MM.1S (cell line): ENCODE results near the gene PIGC.

Source experiments
- EZH2phosphoT487 ChIP-seq: fragments of 300-600 bp; sonication (generic); IDR thresholded peaks from 2 replicates; pipeline ENCODE4 v1.6.1; 2018; ENCODE audit warnings: antibody characterized with exemption, low read length
- TF ChIP-seq, protein P1 (sequence below): fragments of 300-600 bp; sonication (generic); IDR thresholded peaks from 2 replicates; pipeline ENCODE4 v1.5.1; 2016; ENCODE audit warnings: antibody characterized with exemption, low read length, mixed read lengths

DNA sequence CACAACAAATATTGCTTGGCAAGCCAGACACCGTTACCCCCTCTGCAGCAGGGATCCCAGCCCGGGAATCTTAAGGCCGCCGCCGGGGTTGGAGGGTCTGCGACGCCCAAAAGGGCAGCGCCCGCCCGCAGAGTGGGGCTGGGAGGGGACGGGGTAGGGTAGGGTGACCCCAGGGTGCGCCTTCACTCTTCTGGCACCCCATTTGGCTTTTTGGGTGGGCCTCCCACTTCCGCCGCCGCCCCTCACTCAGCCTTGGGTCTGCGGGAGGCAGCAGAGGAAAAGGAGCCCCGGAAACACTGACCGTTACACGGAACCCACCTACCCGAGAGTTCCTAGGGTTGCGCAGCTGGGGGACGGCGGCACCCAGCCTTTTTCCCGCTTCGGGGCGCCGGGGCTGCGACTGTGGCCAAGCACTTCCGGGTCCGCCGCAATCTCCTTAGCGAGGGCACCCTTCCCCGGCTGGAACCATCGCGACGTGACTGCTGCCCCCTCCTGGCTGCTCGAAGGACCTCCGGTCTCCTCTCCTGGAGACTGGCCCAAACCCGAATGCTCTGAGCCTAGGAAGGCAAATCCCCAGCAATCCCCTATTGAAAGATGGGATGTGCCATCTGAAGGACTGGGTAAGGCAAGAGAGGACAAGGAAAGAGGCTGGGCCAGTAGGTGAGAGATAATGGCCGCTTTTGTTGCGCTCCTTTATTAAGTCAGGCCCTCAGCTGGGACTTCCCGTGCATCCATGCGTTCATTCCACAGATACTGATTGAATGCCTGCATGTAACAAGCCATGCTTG, at the start of gene PIGC:
- TF ChIP-seq, protein P1, sequence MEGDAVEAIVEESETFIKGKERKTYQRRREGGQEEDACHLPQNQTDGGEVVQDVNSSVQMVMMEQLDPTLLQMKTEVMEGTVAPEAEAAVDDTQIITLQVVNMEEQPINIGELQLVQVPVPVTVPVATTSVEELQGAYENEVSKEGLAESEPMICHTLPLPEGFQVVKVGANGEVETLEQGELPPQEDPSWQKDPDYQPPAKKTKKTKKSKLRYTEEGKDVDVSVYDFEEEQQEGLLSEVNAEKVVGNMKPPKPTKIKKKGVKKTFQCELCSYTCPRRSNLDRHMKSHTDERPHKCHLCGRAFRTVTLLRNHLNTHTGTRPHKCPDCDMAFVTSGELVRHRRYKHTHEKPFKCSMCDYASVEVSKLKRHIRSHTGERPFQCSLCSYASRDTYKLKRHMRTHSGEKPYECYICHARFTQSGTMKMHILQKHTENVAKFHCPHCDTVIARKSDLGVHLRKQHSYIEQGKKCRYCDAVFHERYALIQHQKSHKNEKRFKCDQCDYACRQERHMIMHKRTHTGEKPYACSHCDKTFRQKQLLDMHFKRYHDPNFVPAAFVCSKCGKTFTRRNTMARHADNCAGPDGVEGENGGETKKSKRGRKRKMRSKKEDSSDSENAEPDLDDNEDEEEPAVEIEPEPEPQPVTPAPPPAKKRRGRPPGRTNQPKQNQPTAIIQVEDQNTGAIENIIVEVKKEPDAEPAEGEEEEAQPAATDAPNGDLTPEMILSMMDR: peak; percentile 95
- TF ChIP-seq EZH2phosphoT487: no peak
